Gastroesophageal sphincter (tissue), 4 donors: ENCODE measurements around the gene HRH3. TPM values are rescaled to one million over a fixed set of nuclear protein-coding genes. Genes with fewer than 3 reads are reported as not detected.

Source experiments
- ATAC-seq: fragments of 150-250 bp; one replicate; pipeline ENCODE4 v1.9.1; 2016; ENCODE audit warnings: mild to moderate bottlenecking, moderate library complexity
- H3K27ac ChIP-seq, 4 donors: fragments of 200-600 bp; sonication (generic) in 3 of 4; 1 replicate in 3 of 4; 2 replicates in 1 of 4; pipeline ENCODE4 v1.5.1; 2016 to 2019
- H3K27me3 ChIP-seq: fragments of 200-600 bp; sonication (generic); one replicate; pipeline ENCODE4 v1.5.1; 2019
- H3K36me3 ChIP-seq, 2 donors: fragments of 200-600 bp; sonication (generic); one replicate each; pipeline ENCODE4 v1.5.1; 2019; ENCODE audit warnings: control low read depth in 1 of 2
- H3K4me1 ChIP-seq, 3 donors: fragments of 200-600 bp; sonication (generic); 1 replicate in 2 of 3; 2 replicates in 1 of 3; pipeline ENCODE4 v1.5.1; 2016 to 2019; ENCODE audit warnings: control low read depth in 2 of 3
- H3K4me3 ChIP-seq, 2 donors: fragments of 200-600 bp; sonication (generic); one replicate each; pipeline ENCODE4 v1.5.1; 2019; ENCODE audit warnings: mild to moderate bottlenecking in 1 of 2, moderate library complexity in 1 of 2
- H3K9me3 ChIP-seq, 3 donors: fragments of 200-600 bp; sonication (generic); one replicate each; pipeline ENCODE4 v1.5.1; 2017 to 2019; ENCODE audit warnings: control low read depth in 2 of 3
- CTCF ChIP-seq, 4 experiments: fragments of 200-600 bp in 2 of 4; fragments of 450-650 bp in 2 of 4; sonication (generic) in 1 of 4; IDR thresholded peaks; one replicate each; pipeline ENCODE4 v1.5.1; 2017 to 2019; ENCODE audit warnings: antibody characterized with exemption in 4 of 4, mild to moderate bottlenecking in 2 of 4, moderate library complexity in 2 of 4
- EP300 ChIP-seq: sonication (generic); formaldehyde crosslinking; IDR thresholded peaks from one replicate; pipeline ENCODE4 v1.6.1; 2017; ENCODE audit warnings: antibody characterized with exemption, mild to moderate bottlenecking
- POLR2A ChIP-seq, 2 donors: fragments of 450-650 bp; IDR thresholded peaks; one replicate each; pipeline ENCODE4 v1.6.1; 2017; ENCODE audit warnings: antibody characterized with exemption in 2 of 2, mild to moderate bottlenecking in 2 of 2, moderate library complexity in 1 of 2
- POLR2AphosphoS5 ChIP-seq: sonication (generic); formaldehyde crosslinking; IDR thresholded peaks from one replicate; pipeline ENCODE4 v1.6.1; 2017; ENCODE audit warnings: antibody characterized with exemption
- WGBS, 2 donors: methylation state at CpG; one replicate each; pipeline ENCODE4 v1.1.5; 2018; ENCODE audit warnings: low coverage in 1 of 2; 5-methylcytosine and 5-hydroxymethylcytosine counted together
- total RNA-seq, 4 donors: library from RNA; depleted of rRNA; stranded (reverse); fragments of >200 nt; gene quantifications; one replicate each; pipeline ENCODE4 v1.1.0, GENCODE V29; 2016

Gene HRH3
- total RNA-seq, 4 donors from 2014 or later = not detected

DNA sequence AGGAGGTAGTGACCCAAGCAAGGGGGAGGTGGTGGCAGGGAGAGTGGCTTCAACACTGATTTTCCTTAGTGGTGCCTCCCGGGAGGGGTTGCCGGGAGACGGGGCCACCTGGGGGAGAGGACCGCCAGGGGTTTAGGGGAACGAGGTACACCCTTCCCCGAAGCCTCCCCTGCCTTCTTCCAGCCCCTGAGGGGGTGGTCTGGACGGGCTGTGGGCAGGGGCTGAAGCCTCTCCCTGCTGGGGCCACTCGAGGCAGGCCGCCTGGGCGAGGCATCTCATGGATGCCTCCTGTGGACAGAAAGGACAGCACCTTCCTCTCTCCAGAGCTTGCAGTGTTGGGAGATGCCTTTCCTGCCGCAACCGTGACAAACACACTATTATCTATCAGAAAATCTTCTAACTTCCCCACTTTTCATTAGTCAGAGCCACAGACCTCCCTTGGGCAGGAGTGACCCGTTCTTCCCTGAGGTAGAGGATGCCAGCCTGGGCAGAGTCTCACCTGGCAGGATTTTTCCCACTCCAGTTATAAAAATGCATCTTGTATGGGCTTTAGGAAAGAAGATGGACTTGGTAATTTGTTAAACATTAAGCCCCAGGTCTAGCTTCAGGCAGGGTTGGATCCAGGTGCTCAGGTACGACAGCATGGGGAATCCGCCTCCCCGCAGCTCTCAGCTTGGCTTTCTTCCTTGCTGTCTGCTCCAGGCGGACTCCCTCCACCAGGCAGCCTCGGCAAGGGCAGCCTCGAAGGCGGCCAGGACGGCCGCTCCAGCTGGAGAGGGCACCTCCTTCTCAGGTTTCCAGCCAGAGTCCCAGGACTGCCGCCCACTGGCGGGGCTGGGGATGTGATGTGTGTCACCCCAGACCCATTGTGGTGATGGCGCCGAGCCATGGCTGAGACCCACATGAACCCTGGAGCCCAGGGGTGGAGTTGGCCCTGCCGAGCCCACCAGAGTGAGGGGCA, 11.0 kb downstream of the HRH3 start:
- Histone ChIP-seq H3K27ac (no peak overlapping the region), H3K4me1 (no peaks in the 10 kb centered on the region), H3K9me3 (no peaks in the 10 kb centered on the region), H3K27me3 (peaks cover 49% of the 10 kb centered on the region), H3K36me3 (peaks cover 0 to under 1% of the 10 kb centered on the region in 2 donors), H3K4me3 (no peak overlapping the region)
- 34 to 46% methylated on average over 3 to 9 of the region's 27 CpGs for WGBS, 2 donors
- TF ChIP-seq POLR2A (IDR thresholded peaks at IDR 0.05) (no peak), CTCF (IDR thresholded peaks at IDR 0.05) (no peak), EP300 (no peak), POLR2AphosphoS5 (no peak)
- ATAC-seq = no peak

- 57% methylated on average over 4 of the region's 19 CpGs; no CpG with 5 or more reads in 1 of the 2 donors for WGBS, 2 donors
These were observed 11.8 kb downstream of the HRH3 start for GRCh38 chr20:62208061-62208794.

DNA sequence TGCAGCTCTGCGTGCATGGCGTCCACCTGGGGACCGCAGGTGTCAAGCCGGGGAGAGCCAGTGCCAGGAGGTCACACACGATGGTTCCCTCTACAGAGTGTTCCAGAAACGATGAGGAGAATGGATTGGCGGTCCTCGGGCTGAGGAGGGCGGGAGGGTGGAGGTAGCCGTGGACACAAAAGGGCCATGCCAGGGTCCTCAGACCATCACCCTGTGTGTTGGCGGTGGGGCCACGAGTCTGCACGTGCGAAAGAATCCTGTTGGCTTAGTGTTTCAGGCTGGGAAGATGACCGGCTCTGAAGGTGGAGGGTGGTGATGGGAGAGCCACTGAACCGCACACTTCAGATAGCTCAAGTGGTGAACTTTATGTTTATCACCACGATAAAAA, 13.7 kb downstream of the HRH3 start:
- 61 to 75% methylated on average over 6 to 9 of the region's 17 CpGs for WGBS, 2 donors
- no peak overlapping the region for H3K4me3 ChIP-seq
- H3K9me3 ChIP-seq = no peaks in the 10 kb centered on the region
- no peaks in the 10 kb centered on the region for H3K4me1 ChIP-seq
- TF ChIP-seq POLR2AphosphoS5 = no peak
- TF ChIP-seq EP300 = no peak
- TF ChIP-seq CTCF (IDR thresholded peaks at IDR 0.05) = no peak
- TF ChIP-seq POLR2A (IDR thresholded peaks at IDR 0.05) = no peak
- peaks cover 30% of the 10 kb centered on the region for H3K27me3 ChIP-seq
- H3K36me3 ChIP-seq = peaks cover 0 to 27% of the 10 kb centered on the region in 2 donors
- no peak for ATAC-seq
- no peak overlapping the region for H3K27ac ChIP-seq

More at GRCh38 chr20:62208061-62208794, 11.8 kb downstream of the HRH3 start:
- Histone ChIP-seq H3K27ac (no peak overlapping the region), H3K27me3 (peaks cover 44% of the 10 kb centered on the region), H3K36me3 (peaks cover 0 to 9% of the 10 kb centered on the region in 2 donors), H3K4me1 (no peaks in the 10 kb centered on the region), H3K4me3 (no peak overlapping the region), H3K9me3 (no peaks in the 10 kb centered on the region)
- ATAC-seq = no peak
- TF ChIP-seq CTCF (IDR thresholded peaks at IDR 0.05) (no peak), POLR2A (IDR thresholded peaks at IDR 0.05) (no peak), EP300 (no peak), POLR2AphosphoS5 (no peak)

GRCh38 chr20:62205618-62206387, 14.3 kb downstream of the HRH3 start:
- Histone ChIP-seq H3K4me3 (no peak overlapping the region), H3K36me3 (peaks cover 0 to 33% of the 10 kb centered on the region in 2 donors), H3K4me1 (no peaks in the 10 kb centered on the region), H3K9me3 (no peaks in the 10 kb centered on the region), H3K27ac (no peak overlapping the region), H3K27me3 (peaks cover 25% of the 10 kb centered on the region)
- WGBS, 2 donors = 79 to 100% methylated on average over 1 to 10 of the region's 38 CpGs
- no peak for TF ChIP-seq EP300
- TF ChIP-seq CTCF (IDR thresholded peaks at IDR 0.05) = no peak
- TF ChIP-seq POLR2A (IDR thresholded peaks at IDR 0.05) = no peak
- no peak for TF ChIP-seq POLR2AphosphoS5
- no peak for ATAC-seq
